ENCODE measurements around the gene TBC1D19.
A peak's percentile ranks its signal among the peaks of the same experiment; 100 is the strongest.

TBC1D19 gene

GRCh38 chr4:26779674-26780073, 195.8 kb downstream of the TBC1D19 start:
- DNase-seq (ENCODE audit: low read depth in 2 of 2) = peak; percentile 48 to 72
- H3K4me3 ChIP-seq (replicated peaks in 1 of 2; ENCODE audit: low read depth in 2 of 2, low read length in 2 of 2) = no peak overlapping the region
- no peak for TF ChIP-seq CTCF (IDR thresholded peaks at IDR 0.05; ENCODE audit: low read depth, low read length)

GRCh38 chr4:26780539-26780938, 196.7 kb downstream of the TBC1D19 start:
- TF ChIP-seq CTCF (IDR thresholded peaks at IDR 0.05; ENCODE audit: low read depth, low read length) = no peak
- no peak overlapping the region for H3K4me3 ChIP-seq (replicated peaks in 1 of 2; ENCODE audit: low read depth in 2 of 2, low read length in 2 of 2)
- DNase-seq (ENCODE audit: low read depth in 2 of 2) = peak; percentile 46 to 88

DNA sequence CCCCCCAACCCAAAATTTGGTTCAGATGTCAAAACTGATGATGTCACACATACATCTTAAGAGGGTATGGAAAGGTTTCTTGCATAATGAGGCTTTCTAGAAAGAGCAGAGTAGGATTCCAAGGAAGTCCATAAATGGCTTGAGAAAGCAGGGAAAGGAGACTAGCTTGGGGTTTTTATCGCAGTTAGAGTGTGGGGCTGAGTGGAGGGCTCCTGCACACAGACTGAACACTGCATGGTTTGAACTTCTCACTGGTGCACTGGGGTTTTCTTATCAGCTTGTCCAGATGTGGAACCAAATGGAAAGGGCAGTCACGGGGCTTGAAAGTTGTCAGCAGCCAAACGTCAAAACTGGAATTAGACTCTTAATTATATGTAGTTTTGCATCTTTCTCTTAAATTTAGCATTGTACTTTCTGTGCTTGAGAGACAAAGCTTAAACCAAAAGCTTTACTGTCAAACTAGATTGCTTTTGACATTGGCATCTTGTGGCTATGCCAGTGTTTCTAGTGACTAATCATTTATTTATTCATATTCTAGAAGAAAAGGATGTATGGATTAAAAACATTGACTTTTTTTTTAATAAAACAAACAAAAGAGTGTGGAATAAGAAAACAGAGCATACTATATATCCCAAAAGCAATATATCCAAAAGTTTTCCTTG, 198.4 kb downstream of the TBC1D19 start:
- no peak for TF ChIP-seq CTCF (IDR thresholded peaks at IDR 0.05; ENCODE audit: low read depth, low read length)
- peak in 1 of 2 donors; percentile 60 for DNase-seq (ENCODE audit: low read depth in 2 of 2)
- H3K4me3 ChIP-seq (replicated peaks in 1 of 2; ENCODE audit: low read depth in 2 of 2, low read length in 2 of 2) = no peak overlapping the region

DNA sequence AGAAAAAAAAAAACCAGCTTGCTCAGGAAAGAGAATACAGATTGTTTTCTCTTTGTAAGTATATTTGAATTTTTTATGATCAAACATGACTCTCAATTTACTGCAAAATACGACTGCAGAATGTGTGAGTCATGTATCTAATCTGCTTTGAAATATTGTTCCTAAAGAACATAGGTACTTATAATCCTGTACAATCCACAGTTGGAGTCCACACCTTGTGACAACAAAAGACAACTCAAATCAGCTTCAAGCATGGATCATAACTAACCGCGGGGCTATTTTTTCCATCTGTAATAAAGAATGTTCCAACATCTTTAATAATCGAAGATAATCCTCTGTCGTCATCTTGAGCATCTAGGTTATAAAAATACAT, 198.9 kb downstream of the TBC1D19 start:
- no peak overlapping the region for H3K4me3 ChIP-seq (replicated peaks in 1 of 2; ENCODE audit: low read depth in 2 of 2, low read length in 2 of 2)
- peak in 1 of 2 donors; percentile 12 for DNase-seq (ENCODE audit: low read depth in 2 of 2)
- TF ChIP-seq CTCF (IDR thresholded peaks at IDR 0.05; ENCODE audit: low read depth, low read length) = no peak

GRCh38 chr4:26784207-26784865, 200.5 kb downstream of the TBC1D19 start:
- no peak overlapping the region for H3K4me3 ChIP-seq (replicated peaks in 1 of 2; ENCODE audit: low read depth in 2 of 2, low read length in 2 of 2)
- TF ChIP-seq CTCF (IDR thresholded peaks at IDR 0.05; ENCODE audit: low read depth, low read length) = no peak

DNA sequence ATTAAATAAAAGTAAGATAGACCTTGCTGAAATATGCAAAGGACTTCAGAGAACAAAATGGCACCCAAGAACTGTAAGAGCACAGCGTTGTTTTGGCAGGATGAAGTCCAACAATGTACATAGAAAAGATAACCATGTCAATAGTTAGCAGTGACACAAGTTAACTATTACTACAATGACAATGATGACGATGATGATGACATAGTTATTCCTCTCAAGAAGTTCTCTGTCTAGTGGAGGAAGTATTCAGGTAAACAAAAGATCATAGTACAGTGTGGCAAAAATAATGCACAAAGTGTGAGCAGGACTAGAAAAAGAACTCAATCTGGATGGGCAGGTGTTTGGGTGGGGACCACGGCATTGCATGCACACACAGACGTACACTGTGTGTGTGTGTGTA, 201.4 kb downstream of the TBC1D19 start:
- TF ChIP-seq CTCF (IDR thresholded peaks at IDR 0.05; ENCODE audit: low read depth, low read length) = no peak
- H3K4me3 ChIP-seq (replicated peaks in 1 of 2; ENCODE audit: low read depth in 2 of 2, low read length in 2 of 2) = no peak overlapping the region
- DNase-seq (ENCODE audit: low read depth in 2 of 2) = no peak

More at GRCh38 chr4:26784207-26784865, 200.5 kb downstream of the TBC1D19 start:
- no peak for DNase-seq (ENCODE audit: low read depth in 2 of 2)
